Parathyroid adenoma (tissue), 2 donors: ENCODE results near the gene RAD50.

Experiments used
- H2AFZ ChIP-seq: fragments of 300-600 bp; sonication (generic); one replicate; pipeline ENCODE4 v1.7.0; 2017; ENCODE audit warnings: antibody characterized with exemption, mild to moderate bottlenecking
- H3K27ac ChIP-seq: fragments of 300-600 bp; sonication (generic); one replicate; pipeline ENCODE4 v1.7.0; 2017
- H3K27me3 ChIP-seq: fragments of 300-600 bp; sonication (generic); one replicate; pipeline ENCODE4 v1.7.0; 2017; ENCODE audit warnings: low read length; ENCODE audit not compliant: control insufficient read depth, insufficient read depth
- H3K36me3 ChIP-seq: fragments of 300-600 bp; sonication (generic); one replicate; pipeline ENCODE4 v1.7.0; 2017; ENCODE audit warnings: low read length; ENCODE audit not compliant: control insufficient read depth, insufficient read depth
- H3K4me1 ChIP-seq: fragments of 300-600 bp; sonication (generic); one replicate; pipeline ENCODE4 v1.7.0; 2017; ENCODE audit warnings: control low read depth
- H3K4me2 ChIP-seq: fragments of 300-600 bp; sonication (generic); one replicate; pipeline ENCODE4 v1.7.0; 2017; ENCODE audit warnings: low read length
- H3K4me3 ChIP-seq: fragments of 300-600 bp; sonication (generic); one replicate; pipeline ENCODE4 v1.7.0; 2017; ENCODE audit warnings: low read depth, low read length
- H3K79me2 ChIP-seq: fragments of 300-600 bp; sonication (generic); one replicate; pipeline ENCODE4 v1.7.0; 2017; ENCODE audit warnings: control low read depth
- H3K9ac ChIP-seq: fragments of 300-600 bp; sonication (generic); one replicate; pipeline ENCODE4 v1.7.0; 2017; ENCODE audit warnings: mild to moderate bottlenecking
- H3K9me3 ChIP-seq: fragments of 300-600 bp; sonication (generic); one replicate; pipeline ENCODE4 v1.7.0; 2017; ENCODE audit warnings: low read length; ENCODE audit not compliant: control insufficient read depth
- CTCF ChIP-seq: fragments of 300-600 bp; sonication (generic); IDR thresholded peaks from one replicate; pipeline ENCODE4 v1.7.0; 2017; ENCODE audit warnings: antibody characterized with exemption, mild to moderate bottlenecking
- donor health status: primary hyperparathyroidism.

The RAD50 gene

GRCh38 chr5:132666310-132667123 lies 109.7 kb downstream of the RAD50 start:
- no peaks in the 10 kb centered on the region for H3K36me3 ChIP-seq
- no peaks in the 10 kb centered on the region for H3K27me3 ChIP-seq
- H3K9me3 ChIP-seq: no peaks in the 10 kb centered on the region
- H3K4me3 ChIP-seq: no peak overlapping the region
- H3K4me2 ChIP-seq: no peak overlapping the region
- no peak overlapping the region for H3K9ac ChIP-seq
- no peak overlapping the region for H3K27ac ChIP-seq
- no peak overlapping the region for H2AFZ ChIP-seq
- H3K79me2 ChIP-seq: no peaks in the 10 kb centered on the region
- no peaks in the 10 kb centered on the region for H3K4me1 ChIP-seq
- no peak for TF ChIP-seq CTCF

GRCh38 chr5:132667309-132667708 lies 110.5 kb downstream of the RAD50 start:
- no peak overlapping the region for H3K4me3 ChIP-seq
- H3K4me2 ChIP-seq: no peak overlapping the region
- TF ChIP-seq CTCF: no peak
- no peak overlapping the region for H2AFZ ChIP-seq
- H3K79me2 ChIP-seq: no peaks in the 10 kb centered on the region
- no peaks in the 10 kb centered on the region for H3K4me1 ChIP-seq
- H3K9me3 ChIP-seq: no peaks in the 10 kb centered on the region
- no peak overlapping the region for H3K9ac ChIP-seq
- H3K27ac ChIP-seq: no peak overlapping the region
- H3K27me3 ChIP-seq: no peaks in the 10 kb centered on the region
- H3K36me3 ChIP-seq: no peaks in the 10 kb centered on the region

GRCh38 chr5:132667761-132668705 lies 111.3 kb downstream of the RAD50 start:
- Histone ChIP-seq H3K4me2 (no peak overlapping the region), H3K27me3 (no peaks in the 10 kb centered on the region), H3K9ac (no peak overlapping the region), H3K27ac (no peak overlapping the region), H3K79me2 (no peaks in the 10 kb centered on the region), H3K36me3 (no peaks in the 10 kb centered on the region), H3K4me3 (no peak overlapping the region), H3K4me1 (no peaks in the 10 kb centered on the region), H2AFZ (no peak overlapping the region), H3K9me3 (no peaks in the 10 kb centered on the region)
- TF ChIP-seq CTCF: no peak

GRCh38 chr5:132668706-132669454 lies 112.1 kb downstream of the RAD50 start:
- no peak for TF ChIP-seq CTCF
- no peaks in the 10 kb centered on the region for H3K9me3 ChIP-seq
- H2AFZ ChIP-seq: no peak overlapping the region
- H3K4me1 ChIP-seq: no peaks in the 10 kb centered on the region
- H3K27me3 ChIP-seq: no peaks in the 10 kb centered on the region
- no peak overlapping the region for H3K9ac ChIP-seq
- no peak overlapping the region for H3K4me3 ChIP-seq
- H3K36me3 ChIP-seq: no peaks in the 10 kb centered on the region
- H3K79me2 ChIP-seq: no peaks in the 10 kb centered on the region
- H3K27ac ChIP-seq: no peak overlapping the region
- H3K4me2 ChIP-seq: no peak overlapping the region
